ENCODE results near the gene TRPV3.

The TRPV3 gene

DNA sequence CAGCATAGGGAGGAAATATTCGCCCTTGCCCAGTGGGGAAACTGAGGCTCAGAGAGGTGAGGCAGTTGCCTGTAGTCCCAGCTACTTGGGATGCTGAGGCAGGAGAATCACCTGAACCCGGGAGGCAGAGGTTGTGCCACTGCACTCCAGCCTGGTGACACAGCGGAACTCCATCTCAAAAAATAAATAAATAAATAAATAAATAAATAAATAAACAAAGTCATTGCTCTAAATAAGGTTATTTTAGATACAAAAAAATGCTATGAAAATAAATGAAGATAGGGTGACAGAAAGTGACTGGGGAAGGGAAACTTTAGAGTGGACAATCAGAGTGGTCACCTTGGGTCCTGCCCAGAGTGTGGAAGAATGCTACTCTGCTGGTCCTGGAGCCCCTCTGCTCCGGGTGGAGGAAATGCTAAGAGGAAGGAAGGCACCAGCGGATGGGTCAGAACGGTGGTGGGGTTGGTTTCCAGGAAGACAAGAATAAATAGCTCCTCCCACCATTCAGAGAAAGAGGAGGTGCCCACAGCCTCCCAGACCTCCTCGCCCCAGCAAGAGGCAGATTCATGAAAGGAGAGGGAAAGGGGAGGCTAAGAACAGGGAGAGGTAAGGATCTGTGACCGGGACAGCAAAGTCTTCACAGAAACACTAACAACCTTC, 17.6 kb downstream of the TRPV3 start:
- no peak overlapping the region for H3K4me3 ChIP-seq (replicated peaks; ENCODE audit: low read depth, low read length)
- DNase-seq (ENCODE audit: low read depth): no peak
- TF ChIP-seq, protein P1, sequence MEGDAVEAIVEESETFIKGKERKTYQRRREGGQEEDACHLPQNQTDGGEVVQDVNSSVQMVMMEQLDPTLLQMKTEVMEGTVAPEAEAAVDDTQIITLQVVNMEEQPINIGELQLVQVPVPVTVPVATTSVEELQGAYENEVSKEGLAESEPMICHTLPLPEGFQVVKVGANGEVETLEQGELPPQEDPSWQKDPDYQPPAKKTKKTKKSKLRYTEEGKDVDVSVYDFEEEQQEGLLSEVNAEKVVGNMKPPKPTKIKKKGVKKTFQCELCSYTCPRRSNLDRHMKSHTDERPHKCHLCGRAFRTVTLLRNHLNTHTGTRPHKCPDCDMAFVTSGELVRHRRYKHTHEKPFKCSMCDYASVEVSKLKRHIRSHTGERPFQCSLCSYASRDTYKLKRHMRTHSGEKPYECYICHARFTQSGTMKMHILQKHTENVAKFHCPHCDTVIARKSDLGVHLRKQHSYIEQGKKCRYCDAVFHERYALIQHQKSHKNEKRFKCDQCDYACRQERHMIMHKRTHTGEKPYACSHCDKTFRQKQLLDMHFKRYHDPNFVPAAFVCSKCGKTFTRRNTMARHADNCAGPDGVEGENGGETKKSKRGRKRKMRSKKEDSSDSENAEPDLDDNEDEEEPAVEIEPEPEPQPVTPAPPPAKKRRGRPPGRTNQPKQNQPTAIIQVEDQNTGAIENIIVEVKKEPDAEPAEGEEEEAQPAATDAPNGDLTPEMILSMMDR (IDR thresholded peaks at IDR 0.05; ENCODE audit: low read length, missing control alignments): no peak

DNA sequence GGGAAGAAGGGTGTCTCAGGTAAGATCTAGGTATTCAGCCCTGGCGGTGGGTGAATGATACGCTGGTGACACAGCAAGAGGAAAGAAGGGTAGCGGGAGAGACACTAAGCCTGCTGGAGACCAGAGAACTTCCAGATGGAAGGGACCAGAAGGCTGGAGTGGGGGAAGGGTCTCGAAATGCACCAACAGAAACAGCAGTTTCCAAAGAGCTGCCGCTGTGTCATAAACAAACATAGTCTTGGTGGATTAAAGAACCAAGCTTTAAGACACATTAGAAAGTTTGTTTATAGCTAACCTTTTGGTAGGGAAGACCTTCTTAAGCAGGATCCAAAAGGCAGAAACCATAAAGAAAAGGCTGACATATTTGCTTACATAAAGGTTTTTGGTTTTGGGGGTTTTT, 20.9 kb downstream of the TRPV3 start:
- DNase-seq (ENCODE audit: low read depth): no peak
- TF ChIP-seq, protein P1 (IDR thresholded peaks at IDR 0.05; ENCODE audit: low read length, missing control alignments): no peak
- no peak overlapping the region for H3K4me3 ChIP-seq (replicated peaks; ENCODE audit: low read depth, low read length)

DNA sequence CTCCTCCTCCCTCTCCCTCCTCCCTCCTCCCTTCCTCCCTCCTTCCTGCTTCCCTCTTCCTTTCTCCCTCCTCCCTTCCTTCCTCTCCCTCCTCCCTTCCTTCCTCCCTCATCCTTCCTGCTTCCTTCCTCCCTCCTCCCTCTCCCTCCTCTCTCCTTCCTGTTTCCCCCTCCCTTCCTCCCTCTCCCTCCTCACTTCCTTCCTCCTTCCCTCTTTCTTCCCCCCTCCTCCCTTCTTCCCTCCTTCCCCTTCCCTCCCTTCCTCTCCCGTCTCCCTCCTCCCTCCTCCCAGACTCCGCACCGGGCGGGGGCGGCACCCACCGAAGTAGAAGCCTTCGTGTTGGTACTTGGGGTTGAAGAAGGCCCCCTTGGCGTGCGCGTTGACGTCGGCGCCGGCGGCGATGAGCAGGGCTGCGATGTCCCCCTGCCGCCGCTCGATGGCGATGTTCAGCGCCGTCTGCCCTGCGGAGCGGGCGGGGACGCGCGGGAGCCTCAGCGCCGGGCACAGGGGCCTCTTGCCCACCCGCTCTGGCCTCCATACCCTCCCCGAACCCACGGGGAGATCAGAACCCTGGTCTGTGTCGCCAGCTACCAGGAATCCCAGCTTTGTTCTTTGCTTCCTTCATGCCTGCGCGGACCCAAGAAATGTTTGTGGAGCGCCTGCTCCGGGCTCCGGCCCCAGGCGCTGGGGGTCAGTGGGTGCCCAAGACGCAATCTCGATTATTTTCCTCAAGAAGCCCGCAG, 22.2 kb downstream of the TRPV3 start:
- TF ChIP-seq, protein P1 (IDR thresholded peaks at IDR 0.05; ENCODE audit: low read length, missing control alignments): peak; percentile 47
- peak overlapping the region; percentile 47 for H3K4me3 ChIP-seq (replicated peaks; ENCODE audit: low read depth, low read length)
- DNase-seq (ENCODE audit: low read depth): peak; percentile 81

DNA sequence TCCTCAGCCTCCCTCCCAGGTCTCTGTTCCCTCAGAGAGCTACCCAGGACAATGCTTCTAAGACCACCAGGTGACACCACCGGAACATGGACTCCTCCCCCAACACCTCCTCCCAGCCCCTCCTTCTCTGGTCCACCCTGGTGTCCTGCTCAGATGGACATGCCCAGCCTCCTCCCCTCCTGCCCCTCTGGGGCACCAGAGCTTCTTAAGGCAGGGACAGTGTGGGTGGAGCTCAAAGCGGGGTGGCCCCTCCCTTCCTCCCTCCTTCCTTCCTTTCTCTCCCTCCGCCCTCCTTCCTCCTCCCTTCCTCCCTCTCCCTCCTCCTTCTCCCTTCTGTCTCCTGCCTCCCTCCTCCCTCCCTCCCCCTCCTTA, 22.7 kb downstream of the TRPV3 start:
- H3K4me3 ChIP-seq (replicated peaks; ENCODE audit: low read depth, low read length): no peak overlapping the region
- TF ChIP-seq, protein P1 (IDR thresholded peaks at IDR 0.05; ENCODE audit: low read length, missing control alignments): no peak
- peak; percentile 51 for DNase-seq (ENCODE audit: low read depth)

DNA sequence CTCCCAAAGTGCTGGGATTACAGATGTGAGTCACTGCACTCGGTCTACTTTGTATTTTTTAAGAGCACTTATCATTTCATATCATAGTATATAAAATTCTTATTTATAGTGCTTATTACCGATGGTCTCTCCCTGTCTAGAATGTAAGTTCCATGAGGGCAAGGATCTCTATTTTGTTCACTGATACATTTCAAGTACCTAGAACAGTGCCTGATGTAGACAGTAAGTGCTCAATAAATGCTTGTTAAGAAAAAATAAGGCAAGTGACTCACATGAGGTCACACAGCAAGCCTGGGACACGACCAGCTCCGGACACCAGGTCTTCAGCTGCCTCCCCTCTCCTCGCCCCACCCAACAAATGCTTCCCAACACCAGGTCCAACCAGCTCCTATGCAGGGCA, 23.9 kb downstream of the TRPV3 start:
- no peak for DNase-seq (ENCODE audit: low read depth)
- TF ChIP-seq, protein P1 (IDR thresholded peaks at IDR 0.05; ENCODE audit: low read length, missing control alignments): no peak
- no peak overlapping the region for H3K4me3 ChIP-seq (replicated peaks; ENCODE audit: low read depth, low read length)

DNA sequence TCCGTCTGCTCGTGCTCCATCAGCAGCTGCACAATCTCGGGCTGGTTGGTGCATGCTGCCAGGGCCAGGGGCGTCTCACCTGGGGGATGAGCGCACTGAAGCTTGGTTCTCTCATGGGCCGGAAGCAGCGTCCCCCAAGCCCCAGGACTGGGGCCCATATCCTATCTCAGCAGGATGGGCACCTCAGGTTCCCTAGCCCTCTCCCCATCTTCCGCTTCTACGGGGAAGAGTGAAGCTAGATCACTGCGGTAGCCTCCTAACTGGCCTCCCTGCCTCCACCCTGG, 24.8 kb downstream of the TRPV3 start:
- DNase-seq (ENCODE audit: low read depth): no peak
- no peak overlapping the region for H3K4me3 ChIP-seq (replicated peaks; ENCODE audit: low read depth, low read length)

More for the DNA sequence above, 24.8 kb downstream of the TRPV3 start:
- TF ChIP-seq, protein P1 (IDR thresholded peaks at IDR 0.05; ENCODE audit: low read length, missing control alignments): no peak
